Trophoblast cell (in vitro differentiated cells and primary cell): Measurements from ENCODE around the gene CCDC150. TPM values are rescaled to one million over a fixed set of nuclear protein-coding genes. Genes with fewer than 3 reads are reported as not detected.

ENCODE experiments used
- DNase-seq, 2 donors: peaks; one replicate each; pipeline ENCODE4 v3.0.0-alpha.2; 2016
- H2AFZ ChIP-seq: 2 replicates; pipeline ENCODE4 v1.6.1; 2013; ENCODE audit warnings: low read length, moderate library complexity, mild to moderate bottlenecking; ENCODE audit not compliant: insufficient read depth, poor library complexity
- H2AK5ac ChIP-seq: 2 replicates; pipeline ENCODE4 v1.6.1; 2013; ENCODE audit warnings: mild to moderate bottlenecking, low read length
- H2BK120ac ChIP-seq: 2 replicates; pipeline ENCODE4 v1.6.1; 2013; ENCODE audit warnings: low read length, mild to moderate bottlenecking, moderate library complexity; ENCODE audit not compliant: insufficient read depth, poor library complexity
- H2BK12ac ChIP-seq: 2 replicates; pipeline ENCODE4 v1.6.1; 2013; ENCODE audit warnings: mild to moderate bottlenecking, low read length, moderate library complexity
- H2BK5ac ChIP-seq: 2 replicates; pipeline ENCODE4 v1.6.1; 2013; ENCODE audit warnings: low read length, low read depth, moderate library complexity, mild to moderate bottlenecking; ENCODE audit not compliant: poor library complexity
- H3K14ac ChIP-seq: 2 replicates; pipeline ENCODE4 v1.6.1; 2013; ENCODE audit warnings: mild to moderate bottlenecking, low read length
- H3K18ac ChIP-seq: 2 replicates; pipeline ENCODE4 v1.6.1; 2013; ENCODE audit warnings: mild to moderate bottlenecking, low read length
- H3K23ac ChIP-seq: 2 replicates; pipeline ENCODE4 v1.6.1; 2013; ENCODE audit warnings: low read length
- H3K27ac ChIP-seq: 2 replicates; pipeline ENCODE4 v1.5.1; 2013; ENCODE audit warnings: low read depth, mild to moderate bottlenecking, inconsistent platforms, low read length, moderate library complexity
- H3K27me3 ChIP-seq: 2 replicates; pipeline ENCODE4 v1.6.1; 2013; ENCODE audit warnings: inconsistent platforms, mild to moderate bottlenecking, low read length, moderate library complexity; ENCODE audit not compliant: insufficient read depth
- H3K36me3 ChIP-seq, 2 experiments: 1 replicate in 1 of 2; 2 replicates in 1 of 2; pipeline ENCODE4 v1.6.1; 2013; ENCODE audit warnings: low read length in 2 of 2, mild to moderate bottlenecking in 2 of 2, moderate library complexity in 1 of 2; ENCODE audit not compliant: insufficient read depth in 2 of 2, control insufficient read depth in 1 of 2
- H3K4ac ChIP-seq: 2 replicates; pipeline ENCODE4 v1.6.1; 2013; ENCODE audit warnings: low read depth, mild to moderate bottlenecking, low read length, moderate library complexity
- H3K4me1 ChIP-seq, 2 experiments: 1 replicate in 1 of 2; 2 replicates in 1 of 2; pipeline ENCODE4 v1.6.1; 2013; ENCODE audit warnings: low read length in 2 of 2, mild to moderate bottlenecking in 2 of 2, moderate library complexity in 1 of 2; ENCODE audit not compliant: insufficient read depth in 2 of 2, control insufficient read depth in 1 of 2
- H3K4me2 ChIP-seq: 2 replicates; pipeline ENCODE4 v1.6.1; 2013; ENCODE audit warnings: inconsistent platforms, mild to moderate bottlenecking, low read length, moderate library complexity
- H3K4me3 ChIP-seq: 2 replicates; pipeline ENCODE4 v1.5.1; 2013; ENCODE audit warnings: mild to moderate bottlenecking, low read depth, low read length, inconsistent platforms
- H3K79me1 ChIP-seq: one replicate; pipeline ENCODE4 v1.6.1; 2013; ENCODE audit warnings: low read length
- H3K79me2 ChIP-seq: 2 replicates; pipeline ENCODE4 v1.6.1; 2013; ENCODE audit warnings: low read length, mild to moderate bottlenecking; ENCODE audit not compliant: control insufficient read depth, insufficient read depth, poor library complexity
- H3K9ac ChIP-seq: 2 replicates; pipeline ENCODE4 v1.6.1; 2013; ENCODE audit warnings: mild to moderate bottlenecking, low read length
- H3K9me3 ChIP-seq: 2 replicates; pipeline ENCODE4 v1.6.1; 2013; ENCODE audit warnings: low read depth, mild to moderate bottlenecking, control low read depth, inconsistent platforms, low read length; ENCODE audit not compliant: insufficient read depth
- H4K12ac ChIP-seq: 2 replicates; pipeline ENCODE4 v1.6.1; 2013; ENCODE audit warnings: low read depth, mild to moderate bottlenecking, low read length, moderate library complexity
- H4K8ac ChIP-seq: 2 replicates; pipeline ENCODE4 v1.6.1; 2013; ENCODE audit warnings: low read depth, mild to moderate bottlenecking, low read length, moderate library complexity
- H4K91ac ChIP-seq: one replicate; pipeline ENCODE4 v1.6.1; 2013; ENCODE audit warnings: low read depth, mild to moderate bottlenecking, low read length, moderate library complexity
- WGBS: extraction: QIAGEN DNeasy Blood & Tissue Kit; methylation state at CpG from one replicate; pipeline ENCODE4 v1.1.7; 2013; ENCODE audit warnings: missing lambda C conversion rate; ENCODE audit not compliant: insufficient read length, insufficient coverage; ENCODE audit errors: extremely low coverage; 5-methylcytosine and 5-hydroxymethylcytosine counted together
- polyA plus RNA-seq: library from polyadenylated mRNA; stranded (reverse); fragments of 200-250 nt; gene quantifications from 2 replicates; pipeline ENCODE4 v1.2.3, GENCODE V29; 2013

CCDC150 gene
- 7.1 and 7.3 TPM in 2 replicates for polyA plus RNA-seq

DNA sequence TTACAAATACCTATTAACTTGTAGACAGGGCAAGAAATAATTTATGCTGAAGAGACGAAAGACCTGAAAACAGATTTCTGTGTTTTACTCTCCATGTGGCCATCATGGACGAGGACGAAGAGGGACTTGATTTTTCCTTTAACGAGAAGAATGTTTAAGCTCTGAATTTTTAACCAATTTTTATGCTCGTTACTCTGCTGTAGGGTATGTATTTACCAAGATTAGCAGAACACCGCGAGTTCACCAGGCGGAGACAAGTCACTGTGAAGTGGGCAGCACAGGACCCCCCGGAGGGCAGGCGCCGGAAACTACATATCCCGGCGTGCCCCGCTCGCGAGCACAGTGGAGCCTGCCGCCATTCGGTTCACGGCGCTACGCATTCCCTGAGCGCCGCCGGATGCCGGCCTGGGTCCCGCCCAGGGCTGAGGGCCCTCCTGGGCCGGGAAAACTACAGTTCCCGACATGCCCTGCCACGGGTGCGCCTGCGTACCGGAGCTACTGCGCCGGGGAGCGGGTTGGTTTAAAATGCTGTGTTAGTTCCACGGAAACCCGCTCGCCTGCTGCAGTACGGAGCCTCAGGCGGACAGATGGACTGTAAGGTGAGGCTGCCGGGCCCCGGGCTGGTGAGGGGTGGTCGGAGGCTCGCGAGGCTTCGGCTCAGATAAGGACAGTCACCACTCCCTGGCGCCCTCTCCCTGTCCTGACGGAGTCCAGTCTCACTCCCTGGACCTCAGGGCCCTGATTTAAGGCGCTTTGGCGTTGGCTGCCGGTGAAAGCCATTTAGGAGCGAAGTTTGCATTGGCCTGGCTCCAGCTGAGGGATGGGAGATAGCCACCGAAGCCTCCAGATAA lies at the start of gene CCDC150:
TSS of gene CCDC150 (plus strand) at position 536 of the 851 bp plus-strand sequence. CDS start at position 588, 52 bp downstream.
- Histone ChIP-seq H3K4me2 (peak within 1 kb of the TSS; percentile 66), H3K36me3 (no peaks in the 10 kb centered on the region), H2BK5ac (no peak within 1 kb of the TSS), H3K4me3 (peak within 1 kb of the TSS; percentile 80), H3K79me2 (peaks cover 4% of the 10 kb centered on the region), H4K12ac (peak within 1 kb of the TSS; percentile 83), H3K9me3 (no peaks in the 10 kb centered on the region), H2BK12ac (no peak within 1 kb of the TSS), H2BK120ac (no peak within 1 kb of the TSS), H4K91ac (peak within 1 kb of the TSS; percentile 41), H3K27me3 (no peaks in the 10 kb centered on the region), H3K14ac (peak within 1 kb of the TSS; percentile 53), H3K4ac (no peak within 1 kb of the TSS), H2AFZ (peak within 1 kb of the TSS; percentile 56), H3K9ac (peak within 1 kb of the TSS; percentile 35), H3K23ac (no peak within 1 kb of the TSS), H3K27ac (peak within 1 kb of the TSS; percentile 31), H3K4me1 (peaks cover 0 to 2% of the 10 kb centered on the region in 2 experiments), H2AK5ac (no peak within 1 kb of the TSS), H3K79me1 (peaks cover 3% of the 10 kb centered on the region), H3K18ac (peak within 1 kb of the TSS; percentile 19), H4K8ac (peak within 1 kb of the TSS; percentile 78)
- peak; percentile 96 to 97 for DNase-seq
- WGBS, result no CpG with 5 or more reads among the region's 53 CpGs

DNA sequence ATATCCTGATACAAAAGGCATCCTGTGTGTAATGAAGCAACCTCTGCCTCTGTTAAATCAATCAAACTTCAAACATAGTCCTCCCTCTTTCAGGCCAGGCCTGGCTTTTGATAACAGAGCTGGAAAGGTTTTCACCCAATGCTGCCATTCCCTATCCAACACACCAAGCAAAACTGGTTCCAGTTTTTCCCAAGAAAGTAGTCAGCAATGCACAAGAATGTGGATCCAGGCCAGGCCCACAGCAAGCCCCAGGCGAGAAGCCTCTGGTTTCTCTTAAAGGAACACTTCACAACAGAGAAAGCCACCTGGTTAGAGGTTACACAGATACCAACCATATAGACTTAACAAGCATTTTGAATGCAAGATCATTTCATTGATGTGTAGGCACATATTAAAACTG lies 49.2 kb upstream of the CCDC150 start:
- Histone ChIP-seq H3K9ac (no peak overlapping the region), H2AFZ (no peak overlapping the region), H4K91ac (no peak overlapping the region), H3K36me3 (no peaks in the 10 kb centered on the region), H4K8ac (no peak overlapping the region), H3K4me1 (peaks cover 2 to 12% of the 10 kb centered on the region in 2 experiments), H4K12ac (no peak overlapping the region), H3K18ac (no peak overlapping the region), H3K4ac (no peak overlapping the region), H3K4me2 (peak overlapping the region; percentile 2), H3K79me1 (peaks cover 11% of the 10 kb centered on the region), H3K27ac (peak overlapping the region; percentile 24), H2BK120ac (no peak overlapping the region), H3K27me3 (no peaks in the 10 kb centered on the region), H2AK5ac (no peak overlapping the region), H3K14ac (no peak overlapping the region), H3K9me3 (no peaks in the 10 kb centered on the region), H3K23ac (no peak overlapping the region), H2BK12ac (no peak overlapping the region), H3K79me2 (peaks cover 7% of the 10 kb centered on the region), H3K4me3 (no peak overlapping the region), H2BK5ac (no peak overlapping the region)
- WGBS, result no CpG with 5 or more reads among the region's 1 CpG
- peak; percentile 33 to 50 for DNase-seq

DNA sequence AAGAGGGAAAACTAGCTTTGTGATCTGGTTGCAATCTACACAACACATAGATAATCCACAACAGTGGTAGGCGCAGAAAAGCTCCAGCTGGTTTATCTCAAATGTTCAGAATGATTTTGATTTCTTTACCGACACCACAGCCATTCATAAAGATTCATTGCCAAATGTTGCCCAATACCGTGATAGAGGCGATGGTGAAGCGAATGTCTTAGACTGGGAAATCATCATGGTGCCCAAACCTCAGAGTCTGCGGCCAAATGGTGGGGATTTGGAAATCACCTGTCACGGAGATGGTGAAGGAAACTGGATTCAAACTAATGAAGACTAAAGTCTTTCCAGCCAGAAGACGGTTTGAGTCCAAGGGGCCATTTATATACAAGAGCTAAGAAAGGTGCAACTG lies 48.5 kb upstream of the CCDC150 start:
- no peak overlapping the region for H3K23ac ChIP-seq

DNA sequence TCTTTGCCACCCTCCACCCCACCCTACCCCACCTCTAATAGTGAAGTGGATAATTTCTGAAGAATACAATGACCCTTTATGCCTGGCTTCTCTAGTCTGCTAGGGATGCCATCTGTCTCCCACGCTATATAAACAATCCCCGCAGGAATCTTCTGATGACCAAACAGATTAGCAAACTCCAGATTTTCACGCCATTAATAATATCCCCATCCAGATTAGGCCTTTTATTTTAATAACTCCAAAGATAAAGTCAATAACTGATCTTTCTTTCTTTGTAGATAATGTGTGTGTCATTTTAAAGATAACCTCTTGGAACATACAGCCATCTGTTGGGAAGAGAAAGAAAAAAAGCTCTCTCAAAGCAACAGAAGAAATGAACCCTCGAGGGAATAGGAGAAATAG lies 47.9 kb upstream of the CCDC150 start:
- no CpG with 5 or more reads among the region's 4 CpGs for WGBS
- H3K36me3 ChIP-seq, result no peaks in the 10 kb centered on the region

More for the DNA sequence above, 48.5 kb upstream of the CCDC150 start:
- Histone ChIP-seq H2AFZ (no peak overlapping the region), H3K9ac (no peak overlapping the region), H3K27me3 (no peaks in the 10 kb centered on the region), H4K91ac (no peak overlapping the region), H4K12ac (no peak overlapping the region), H2BK5ac (no peak overlapping the region), H3K14ac (no peak overlapping the region), H3K18ac (no peak overlapping the region), H3K36me3 (no peaks in the 10 kb centered on the region), H2BK12ac (peak overlapping the region; percentile 79), H3K9me3 (no peaks in the 10 kb centered on the region), H3K4ac (peak overlapping the region; percentile 67), H3K79me1 (peaks cover 11% of the 10 kb centered on the region), H2AK5ac (no peak overlapping the region), H3K4me2 (no peak overlapping the region), H3K27ac (no peak overlapping the region), H2BK120ac (no peak overlapping the region), H3K79me2 (peaks cover 7% of the 10 kb centered on the region), H4K8ac (no peak overlapping the region), H3K4me1 (peaks cover 2 to 12% of the 10 kb centered on the region in 2 experiments), H3K4me3 (no peak overlapping the region)
- no CpG with 5 or more reads among the region's 8 CpGs for WGBS
- no peak for DNase-seq

More for the DNA sequence above, 47.9 kb upstream of the CCDC150 start:
- no peak overlapping the region for H3K4me3 ChIP-seq
- H2BK120ac ChIP-seq, result no peak overlapping the region
- no peak overlapping the region for H3K14ac ChIP-seq
- no peak for DNase-seq
- H3K79me2 ChIP-seq, result peaks cover 7% of the 10 kb centered on the region
- no peak overlapping the region for H3K4me2 ChIP-seq
- H3K79me1 ChIP-seq, result peaks cover 11% of the 10 kb centered on the region
- H3K23ac ChIP-seq, result no peak overlapping the region
- H2AFZ ChIP-seq, result no peak overlapping the region
- H3K27ac ChIP-seq, result no peak overlapping the region
- no peak overlapping the region for H4K91ac ChIP-seq
- no peaks in the 10 kb centered on the region for H3K9me3 ChIP-seq
- H3K4me1 ChIP-seq, result peaks cover 2 to 12% of the 10 kb centered on the region in 2 experiments
- H4K12ac ChIP-seq, result no peak overlapping the region
- no peak overlapping the region for H3K4ac ChIP-seq
- H3K27me3 ChIP-seq, result no peaks in the 10 kb centered on the region
- H3K18ac ChIP-seq, result no peak overlapping the region
- no peak overlapping the region for H2BK12ac ChIP-seq
- H2AK5ac ChIP-seq, result no peak overlapping the region
- no peak overlapping the region for H4K8ac ChIP-seq
- H3K9ac ChIP-seq, result no peak overlapping the region
- no peak overlapping the region for H2BK5ac ChIP-seq
